IMR-90 (cell line): ENCODE results near the gene TIMM23B. TPM values are rescaled to one million over a fixed set of nuclear protein-coding genes. Genes with fewer than 3 reads are reported as not detected.
"Not testable (repeated sequence)": the region's sequence is repeated elsewhere in the genome, so short reads cannot be mapped to it uniquely, and the experiment has no call there.

Source experiments
- ATAC-seq: fragments of 200-7000 bp; cut with Tn5 transposase; 2 replicates; pipeline ENCODE4 v1.9.1; 2020; ENCODE audit warnings: low read depth, mild to moderate bottlenecking, moderate library complexity
- BruUV-seq: library from RNA; stranded (reverse); fragments of 400-500 nt; replicated peaks from 2 replicates; lab custom pipeline; 2021; lab: Mats Ljungman, UMichigan
- CTCF ChIA-PET: fragments of 300-600 bp; formaldehyde crosslinking; extraction: SDS; loops from one replicate; lab custom pipeline; 2021; ENCODE audit warnings: antibody characterized with exemption; lab: Yijun Ruan, JAX
- POLR2A ChIA-PET: fragments of 300-600 bp; sonication (Branson Sonifier 250); formaldehyde crosslinking; loops from one replicate; lab custom pipeline; 2022; ENCODE audit warnings: antibody characterized with exemption; ENCODE audit not compliant: unreplicated experiment; lab: Charles Lee
- DNase-seq: peaks from one replicate; pipeline ENCODE4 v3.0.0; 2013
- H2AFZ ChIP-seq: replicated peaks from 2 replicates; pipeline ENCODE3; 2013; ENCODE audit warnings: low read length, mild to moderate bottlenecking; ENCODE audit not compliant: poor library complexity
- H2AK5ac ChIP-seq: 2 replicates; pipeline ENCODE4 v1.6.1; 2013; ENCODE audit warnings: low read depth, low read length, inconsistent platforms
- H2AK9ac ChIP-seq: replicated peaks from 2 replicates; pipeline ENCODE3; 2013; ENCODE audit warnings: mild to moderate bottlenecking, low read depth, low read length, moderate library complexity; ENCODE audit not compliant: poor library complexity
- H2BK120ac ChIP-seq: 2 replicates; pipeline ENCODE4 v1.6.1; 2013; ENCODE audit warnings: low read depth, low read length, inconsistent platforms
- H2BK15ac ChIP-seq: 3 replicates; pipeline ENCODE4 v1.6.1; 2013; ENCODE audit warnings: low read depth, low read length, inconsistent platforms
- H2BK20ac ChIP-seq: 2 replicates; pipeline ENCODE4 v1.6.1; 2013; ENCODE audit warnings: low read depth, mild to moderate bottlenecking, inconsistent platforms, low read length, moderate library complexity
- H2BK5ac ChIP-seq: 2 replicates; pipeline ENCODE4 v1.6.1; 2013; ENCODE audit warnings: mild to moderate bottlenecking, low read depth, low read length, inconsistent platforms; ENCODE audit not compliant: poor library complexity, severe bottlenecking
- H3K14ac ChIP-seq: replicated peaks from 2 replicates; pipeline ENCODE4 v1.6.1; 2013; ENCODE audit warnings: low read depth, low read length, inconsistent platforms
- H3K18ac ChIP-seq: 2 replicates; pipeline ENCODE4 v1.6.1; 2013; ENCODE audit warnings: low read depth, low read length, control low read depth
- H3K23ac ChIP-seq: 2 replicates; pipeline ENCODE4 v1.6.1; 2013; ENCODE audit warnings: low read depth, low read length, inconsistent platforms
- H3K27ac ChIP-seq: 2 replicates; pipeline ENCODE4 v1.5.1; 2013; ENCODE audit warnings: mild to moderate bottlenecking, control low read depth, low read length; ENCODE audit not compliant: insufficient read depth
- H3K27me3 ChIP-seq: 2 replicates; pipeline ENCODE4 v1.6.1; 2013; ENCODE audit warnings: low read length; ENCODE audit not compliant: control insufficient read depth, insufficient read depth
- H3K36me3 ChIP-seq: 2 replicates; pipeline ENCODE4 v1.6.1; 2013; ENCODE audit warnings: low read length, mixed read lengths; ENCODE audit not compliant: control insufficient read depth, insufficient read depth
- H3K4ac ChIP-seq: 2 replicates; pipeline ENCODE4 v1.6.1; 2013; ENCODE audit warnings: low read depth, low read length, inconsistent platforms
- H3K4me1 ChIP-seq: 2 replicates; pipeline ENCODE4 v1.6.1; 2013; ENCODE audit warnings: low read length, mixed read lengths; ENCODE audit not compliant: control insufficient read depth, insufficient read depth
- H3K4me2 ChIP-seq: 2 replicates; pipeline ENCODE4 v1.6.1; 2013; ENCODE audit warnings: low read depth, mild to moderate bottlenecking, control low read depth, low read length, moderate library complexity
- H3K4me3 ChIP-seq: 2 replicates; pipeline ENCODE4 v1.5.1; 2013; ENCODE audit warnings: low read depth, mild to moderate bottlenecking, control low read depth, low read length, moderate library complexity; ENCODE audit not compliant: insufficient read depth
- H3K56ac ChIP-seq: 2 replicates; pipeline ENCODE4 v1.6.1; 2013; ENCODE audit warnings: low read length, inconsistent platforms; ENCODE audit not compliant: insufficient read depth; ENCODE audit errors: extremely low read depth
- H3K79me1 ChIP-seq, 2 experiments: 2 replicates each; pipeline ENCODE4 v1.6.1; 2013; ENCODE audit warnings: low read length in 2 of 2, inconsistent platforms in 1 of 2, low read depth in 1 of 2
- H3K9ac ChIP-seq: 2 replicates; pipeline ENCODE4 v1.6.1; 2013; ENCODE audit warnings: low read depth, low read length, control low read depth
- H3K9me1 ChIP-seq: 2 replicates; pipeline ENCODE4 v1.6.1; 2013; ENCODE audit warnings: low read length, inconsistent platforms; ENCODE audit not compliant: insufficient read depth
- H3K9me3 ChIP-seq: 2 replicates; pipeline ENCODE4 v1.6.1; 2013; ENCODE audit warnings: low read length; ENCODE audit not compliant: control insufficient read depth, insufficient read depth
- H4K20me1 ChIP-seq: 2 replicates; pipeline ENCODE4 v1.6.1; 2013; ENCODE audit warnings: low read length, inconsistent platforms; ENCODE audit not compliant: insufficient read depth
- H4K5ac ChIP-seq: 2 replicates; pipeline ENCODE4 v1.6.1; 2013; ENCODE audit warnings: mild to moderate bottlenecking, low read depth, low read length, control low read depth
- H4K8ac ChIP-seq, 2 experiments: 2 replicates each; pipeline ENCODE4 v1.6.1; 2013; ENCODE audit warnings: low read depth in 2 of 2, low read length in 2 of 2, control low read depth in 1 of 2, inconsistent platforms in 1 of 2
- H4K91ac ChIP-seq: 2 replicates; pipeline ENCODE4 v1.6.1; 2013; ENCODE audit warnings: low read depth, low read length, inconsistent platforms; ENCODE audit not compliant: insufficient read depth
- CEBPB ChIP-seq: IDR thresholded peaks from 2 replicates; pipeline ENCODE4 v1.6.1; 2012; ENCODE audit warnings: low read depth, low read length, improper control_type of control experiment
- WGBS, 2 experiments: methylation state at CpG; one replicate each; pipeline versions ENCODE4 v1.1.5 to v1.1.7; 2013; ENCODE audit warnings: missing lambda C conversion rate in 2 of 2; ENCODE audit not compliant: insufficient read length in 1 of 2; ENCODE audit errors: extremely low coverage in 2 of 2; 5-methylcytosine and 5-hydroxymethylcytosine counted together
- dilution Hi-C: fragments of 300-500 bp; cut with HindIII; formaldehyde crosslinking; loops from one replicate; pipeline ENCODE4 v1.14.3; 2018; ENCODE audit warnings: low sequenced_read_pairs; ENCODE audit not compliant: unreplicated experiment
- in situ Hi-C: fragments of 300-500 bp; cut with MboI; formaldehyde crosslinking; loops from 3 replicates; pipeline ENCODE4 v1.14.3; 2019; ENCODE audit warnings: low sequenced_read_pairs, inconsistent platforms, mixed read lengths
- intact Hi-C: fragments of 100-400 bp; cut with micrococcal nuclease; formaldehyde crosslinking; loops from 2 replicates; pipeline ENCODE4 v1.10.0; 2022
- polyA plus RNA-seq, 3 experiments: library from polyadenylated mRNA; depleted of rRNA; stranded (reverse); fragments of >200 nt; gene quantifications; 2 replicates each; pipeline ENCODE4 v1.2.3, GENCODE V29; 2012; ENCODE audit warnings: low replicate concordance in 1 of 3
- total RNA-seq: library from RNA; depleted of rRNA; stranded (reverse); fragments of >200 nt; gene quantifications from 2 replicates; pipeline ENCODE4 v1.2.3, GENCODE V29; 2012

The TIMM23B gene
- total and polyA plus RNA-seq, 2 of the 4 experiments (the other 2 are of a cell fraction) = 13.8 to 14.2 TPM

GRCh38 chr10:49900406-49900805 lies 41.4 kb upstream of the TIMM23B start:
- H3K23ac ChIP-seq, H2BK120ac ChIP-seq, BruUV-seq, H3K4me2 ChIP-seq, POLR2A ChIA-PET, H4K20me1 ChIP-seq, H4K8ac ChIP-seq, H2BK20ac ChIP-seq, H3K79me1 ChIP-seq, in situ Hi-C loops, H2AK5ac ChIP-seq, H2BK5ac ChIP-seq, H3K9ac ChIP-seq, DNase-seq, H3K9me1 ChIP-seq, dilution Hi-C loops, H3K18ac ChIP-seq, H2AFZ ChIP-seq, H3K56ac ChIP-seq, H2BK15ac ChIP-seq, H3K27ac ChIP-seq, H3K4me3 ChIP-seq, H3K4me1 ChIP-seq, H3K27me3 ChIP-seq, H4K5ac ChIP-seq, H3K36me3 ChIP-seq, H3K4ac ChIP-seq, H3K9me3 ChIP-seq, H3K14ac ChIP-seq, intact Hi-C loops, H2AK9ac ChIP-seq, CTCF ChIA-PET, H4K91ac ChIP-seq: not testable (repeated sequence)
- peak; percentile 48 for ATAC-seq
- peak; percentile 24; the same call in 1 of the 2 replicates for TF ChIP-seq CEBPB
- WGBS, 2 experiments = no CpG with 5 or more reads among the region's 3 CpGs

DNA sequence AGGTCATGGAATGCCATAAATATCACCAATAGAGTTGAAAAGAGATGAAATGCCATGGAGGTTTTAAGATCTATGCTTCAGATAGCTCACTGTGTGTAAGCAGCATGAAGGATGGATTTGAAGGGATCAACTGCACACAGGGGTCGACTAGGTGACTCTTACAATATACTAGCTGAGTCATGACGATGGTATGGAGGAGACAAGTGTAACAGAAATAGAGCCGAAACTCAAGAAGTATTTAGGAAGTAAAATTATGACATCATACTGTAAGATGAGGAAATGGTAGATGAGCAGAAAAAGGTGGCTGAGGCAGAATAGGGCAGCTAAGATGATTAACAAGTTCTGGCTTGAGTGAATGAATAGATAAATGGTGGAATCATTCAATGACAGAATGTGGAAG lies 38.0 kb upstream of the TIMM23B start:
- H2BK5ac ChIP-seq, H2BK20ac ChIP-seq, H2BK15ac ChIP-seq, H2BK120ac ChIP-seq, POLR2A ChIA-PET, H4K5ac ChIP-seq, H3K9ac ChIP-seq, H3K14ac ChIP-seq, H3K23ac ChIP-seq, H3K4me2 ChIP-seq, CTCF ChIA-PET, H3K4me3 ChIP-seq, H2AK5ac ChIP-seq, BruUV-seq, H3K36me3 ChIP-seq, intact Hi-C loops, H3K79me1 ChIP-seq, H2AK9ac ChIP-seq, H3K27me3 ChIP-seq, H3K27ac ChIP-seq, H4K91ac ChIP-seq, dilution Hi-C loops, H3K9me3 ChIP-seq, H4K8ac ChIP-seq, H3K4me1 ChIP-seq, H4K20me1 ChIP-seq, H3K18ac ChIP-seq, H3K4ac ChIP-seq, H3K56ac ChIP-seq, in situ Hi-C loops, H3K9me1 ChIP-seq, ATAC-seq, H2AFZ ChIP-seq: not testable (repeated sequence)
- DNase-seq = peak; percentile 3
- no CpG with 5 or more reads among the region's 3 CpGs for WGBS, 2 experiments
